ENCODE measurements around the gene UHMK1.
"Not testable (repeated sequence)": the region's sequence is repeated elsewhere in the genome, so short reads cannot be mapped to it uniquely, and the experiment has no call there.

The UHMK1 gene

DNA sequence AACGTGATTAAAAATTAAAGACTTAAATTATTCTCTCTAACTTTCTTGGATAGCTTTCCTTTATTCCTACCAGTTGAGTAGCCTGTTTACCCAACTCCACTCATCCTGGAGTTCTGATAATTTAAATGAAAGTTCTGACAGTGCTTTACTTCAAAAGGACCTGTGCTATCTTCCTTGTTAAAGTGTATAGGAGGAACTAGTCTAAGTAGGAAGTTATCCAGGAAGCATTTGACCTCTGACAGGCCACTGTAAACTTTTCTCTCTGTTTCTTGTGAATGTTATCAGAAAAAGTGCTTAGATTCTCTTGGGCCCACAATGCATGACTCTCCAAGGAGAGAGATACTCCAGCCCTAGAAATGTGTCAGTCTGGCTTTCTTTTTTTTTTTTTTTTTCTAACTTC is 73.1 kb downstream of the UHMK1 start:
- DNase-seq, result no peak

GRCh38 chr1:162571121-162571520 is 73.5 kb downstream of the UHMK1 start:
- not testable (repeated sequence) for DNase-seq

GRCh38 chr1:162571696-162572095 is 74.1 kb downstream of the UHMK1 start:
- DNase-seq, result no peak

- DNase-seq, result no peak
Observed at GRCh38 chr1:162573136-162573535, 75.5 kb downstream of the UHMK1 start.

GRCh38 chr1:162578071-162578700 is 80.6 kb downstream of the UHMK1 start:
- DNase-seq, result no peak

DNA sequence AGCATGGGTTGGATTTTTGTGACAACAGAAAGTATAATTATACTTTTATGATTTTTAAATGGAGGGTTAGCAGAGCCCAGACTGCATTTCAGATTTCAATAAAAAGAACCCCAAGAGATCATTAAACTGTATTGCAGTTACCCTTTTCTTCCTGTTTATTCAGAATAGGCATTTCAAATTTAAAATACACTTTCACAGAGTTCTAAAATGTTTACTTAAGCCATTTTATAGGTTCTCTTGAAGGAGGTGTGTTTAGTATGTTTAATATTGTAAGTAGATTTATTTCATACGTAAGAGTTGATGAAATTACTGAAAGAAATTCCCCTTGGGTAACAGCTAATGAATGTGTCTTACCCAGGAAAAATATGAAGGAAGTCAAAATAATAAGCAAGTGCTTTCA is 81.3 kb downstream of the UHMK1 start:
- DNase-seq, result no peak
